Esophagus mucosa (tissue), 1 donor: ENCODE results near the gene BCR. TPM values are rescaled to one million over a fixed set of nuclear protein-coding genes. Genes with fewer than 3 reads are reported as not detected.

Experiments
- ATAC-seq: fragments of 200-7000 bp; cut with Tn5 transposase; one replicate; pipeline ENCODE4 v1.9.1; 2020
- total RNA-seq: library from RNA; stranded (reverse); gene quantifications from one replicate; pipeline ENCODE4 v1.2.4, GENCODE V29; 2023
- donor health status: DM: yes; HTN: yes; CAD: no.

BCR gene
- total RNA-seq, 1 donor from 2014 or later = 39.7 TPM

DNA sequence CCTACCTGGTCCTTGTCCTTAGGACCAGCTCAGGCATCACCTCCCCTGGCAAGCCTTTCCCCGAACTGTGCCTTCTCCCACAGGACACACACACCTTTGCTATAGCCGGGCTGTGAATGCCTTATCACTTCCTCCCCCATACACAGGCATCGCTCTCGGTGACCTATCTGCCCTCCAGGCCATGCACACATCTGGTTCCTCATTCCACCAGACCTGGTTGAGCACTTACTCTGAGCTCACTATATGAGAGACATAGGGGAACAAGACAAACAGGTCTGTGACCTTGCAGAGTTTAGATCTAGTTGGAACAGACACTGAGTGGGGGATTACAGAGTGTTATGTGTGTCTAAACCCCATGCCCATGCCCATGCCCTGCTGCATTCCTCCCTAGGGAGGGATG lies 3.1 kb upstream of the BCR start:
- peak; percentile 68 for ATAC-seq

DNA sequence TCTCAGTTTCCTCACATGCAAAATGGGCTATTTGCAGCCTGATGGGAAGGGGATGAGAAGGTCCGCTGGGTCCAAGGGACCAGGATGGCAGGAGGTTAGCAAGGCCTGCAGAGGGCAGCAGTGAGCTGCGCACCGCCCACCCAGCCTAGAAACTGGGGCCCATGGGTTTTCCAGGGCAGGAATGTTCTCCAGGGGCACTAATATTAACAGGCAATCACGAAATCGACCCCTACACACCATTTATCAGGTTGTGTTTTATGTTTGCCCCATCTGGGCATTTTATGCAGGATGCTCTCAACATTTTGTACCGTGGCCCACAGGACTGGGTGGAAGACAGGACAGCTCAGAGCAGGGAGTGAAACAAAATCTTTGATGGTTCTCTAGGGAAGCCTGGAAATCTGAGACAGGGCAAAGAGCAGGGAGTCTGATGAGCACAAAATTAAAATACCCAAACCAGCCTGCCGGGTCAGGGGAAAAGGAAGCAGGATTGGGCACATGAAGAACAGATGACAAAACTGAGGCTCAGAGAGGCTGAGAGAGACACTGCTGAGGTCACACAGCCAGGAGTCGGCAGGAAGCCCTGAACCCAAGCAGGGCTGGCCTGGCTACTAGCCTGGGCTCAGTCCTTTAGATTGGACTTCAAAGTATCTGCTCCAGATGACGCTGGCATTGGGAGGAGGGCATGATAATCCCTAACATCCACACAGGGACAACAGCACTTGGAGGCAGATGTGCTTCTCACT lies 1.6 kb upstream of the BCR start:
- peak; percentile 26 for ATAC-seq

DNA sequence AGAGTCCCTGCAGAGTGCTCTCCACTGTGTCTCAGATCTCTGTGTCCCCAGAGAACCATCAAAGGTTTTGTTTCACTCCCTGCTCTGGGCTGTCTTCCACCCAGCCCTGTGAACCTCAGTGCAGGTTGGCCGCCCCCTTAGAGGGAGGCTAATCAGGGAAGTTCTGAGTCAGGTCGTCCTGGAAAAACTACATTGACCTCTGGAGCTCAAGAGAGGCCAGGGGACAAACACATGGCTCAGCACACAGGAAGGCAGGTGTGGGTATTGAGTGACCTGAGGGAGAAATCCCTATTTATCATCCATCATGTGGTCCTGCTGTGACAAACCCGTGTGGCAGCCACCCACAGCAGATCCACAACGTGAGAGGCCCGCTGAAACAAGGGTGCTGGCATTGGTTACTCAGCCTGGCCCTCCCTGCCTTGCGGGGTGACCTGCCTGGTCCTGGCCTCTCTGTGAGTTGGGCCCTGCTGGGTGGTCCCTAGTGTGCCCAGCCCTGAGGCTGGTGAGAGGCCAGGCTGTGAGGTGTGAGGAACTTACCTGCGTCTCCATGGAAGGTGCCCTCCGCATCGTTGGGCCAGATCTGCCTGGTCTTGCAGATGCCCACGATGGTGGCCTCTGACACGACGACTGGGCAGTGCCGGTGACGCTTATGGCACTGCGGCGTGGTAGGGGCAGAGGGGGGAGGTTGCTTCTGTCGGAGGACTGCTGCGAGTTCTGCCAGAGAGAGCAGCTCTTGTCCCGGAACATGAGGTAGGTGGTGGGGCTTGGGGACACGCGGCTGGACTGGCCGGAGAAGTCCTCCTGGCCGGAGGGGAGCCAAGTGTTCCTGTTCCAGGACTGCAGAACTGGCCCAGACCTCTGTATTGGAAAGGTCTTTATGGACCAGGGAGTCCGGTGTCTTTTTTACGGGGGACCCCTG lies 669 bp upstream of the BCR start:
- peak; percentile 37 for ATAC-seq

DNA sequence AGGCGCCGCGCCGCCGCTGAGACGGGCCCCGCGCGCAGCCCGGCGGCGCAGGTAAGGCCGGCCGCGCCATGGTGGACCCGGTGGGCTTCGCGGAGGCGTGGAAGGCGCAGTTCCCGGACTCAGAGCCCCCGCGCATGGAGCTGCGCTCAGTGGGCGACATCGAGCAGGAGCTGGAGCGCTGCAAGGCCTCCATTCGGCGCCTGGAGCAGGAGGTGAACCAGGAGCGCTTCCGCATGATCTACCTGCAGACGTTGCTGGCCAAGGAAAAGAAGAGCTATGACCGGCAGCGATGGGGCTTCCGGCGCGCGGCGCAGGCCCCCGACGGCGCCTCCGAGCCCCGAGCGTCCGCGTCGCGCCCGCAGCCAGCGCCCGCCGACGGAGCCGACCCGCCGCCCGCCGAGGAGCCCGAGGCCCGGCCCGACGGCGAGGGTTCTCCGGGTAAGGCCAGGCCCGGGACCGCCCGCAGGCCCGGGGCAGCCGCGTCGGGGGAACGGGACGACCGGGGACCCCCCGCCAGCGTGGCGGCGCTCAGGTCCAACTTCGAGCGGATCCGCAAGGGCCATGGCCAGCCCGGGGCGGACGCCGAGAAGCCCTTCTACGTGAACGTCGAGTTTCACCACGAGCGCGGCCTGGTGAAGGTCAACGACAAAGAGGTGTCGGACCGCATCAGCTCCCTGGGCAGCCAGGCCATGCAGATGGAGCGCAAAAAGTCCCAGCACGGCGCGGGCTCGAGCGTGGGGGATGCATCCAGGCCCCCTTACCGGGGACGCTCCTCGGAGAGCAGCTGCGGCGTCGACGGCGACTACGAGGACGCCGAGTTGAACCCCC lies 798 bp downstream of the BCR start:
- no peak for ATAC-seq

DNA sequence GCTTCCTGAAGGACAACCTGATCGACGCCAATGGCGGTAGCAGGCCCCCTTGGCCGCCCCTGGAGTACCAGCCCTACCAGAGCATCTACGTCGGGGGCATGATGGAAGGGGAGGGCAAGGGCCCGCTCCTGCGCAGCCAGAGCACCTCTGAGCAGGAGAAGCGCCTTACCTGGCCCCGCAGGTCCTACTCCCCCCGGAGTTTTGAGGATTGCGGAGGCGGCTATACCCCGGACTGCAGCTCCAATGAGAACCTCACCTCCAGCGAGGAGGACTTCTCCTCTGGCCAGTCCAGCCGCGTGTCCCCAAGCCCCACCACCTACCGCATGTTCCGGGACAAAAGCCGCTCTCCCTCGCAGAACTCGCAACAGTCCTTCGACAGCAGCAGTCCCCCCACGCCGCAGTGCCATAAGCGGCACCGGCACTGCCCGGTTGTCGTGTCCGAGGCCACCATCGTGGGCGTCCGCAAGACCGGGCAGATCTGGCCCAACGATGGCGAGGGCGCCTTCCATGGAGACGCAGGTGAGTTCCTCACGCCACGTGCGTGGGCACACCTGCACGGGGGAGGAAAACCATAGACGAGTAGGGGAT lies 1.5 kb downstream of the BCR start:
- no peak for ATAC-seq

DNA sequence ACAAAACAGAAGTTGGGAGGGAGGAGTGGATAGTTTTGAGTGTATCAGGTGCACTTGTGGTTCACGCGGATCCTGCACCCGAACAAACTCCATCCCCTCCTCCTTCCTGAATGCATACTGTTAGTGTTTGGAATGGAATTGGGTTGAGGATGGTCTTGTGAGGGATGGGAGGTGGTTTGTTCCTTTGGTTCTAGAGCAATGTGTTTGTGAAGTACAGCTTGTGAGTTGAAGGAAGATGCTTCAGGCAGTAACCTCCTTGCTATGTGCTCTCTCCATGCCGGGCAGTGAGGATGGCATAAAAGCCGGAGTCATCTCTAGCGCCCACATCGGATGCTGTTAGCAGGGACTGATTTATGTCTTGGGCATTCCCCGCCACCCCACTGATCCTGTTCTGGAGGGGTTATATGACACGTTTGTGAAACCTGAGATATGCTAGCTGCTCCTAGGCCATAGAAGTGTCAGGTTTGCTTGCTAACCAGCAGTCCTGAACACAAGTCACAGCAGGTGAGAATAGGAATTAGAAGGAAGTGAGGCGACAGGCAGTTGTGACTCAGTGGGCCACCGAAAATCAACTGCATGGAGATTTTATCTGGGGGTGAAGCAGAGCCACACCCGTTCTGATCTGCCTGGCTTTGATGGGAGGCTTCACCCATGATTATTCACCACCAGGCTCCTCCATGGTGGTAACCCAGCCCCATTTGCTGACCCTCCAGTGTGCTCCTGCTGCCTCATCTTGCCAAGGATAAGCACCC lies 2.2 kb downstream of the BCR start:
- ATAC-seq = peak; percentile 49

DNA sequence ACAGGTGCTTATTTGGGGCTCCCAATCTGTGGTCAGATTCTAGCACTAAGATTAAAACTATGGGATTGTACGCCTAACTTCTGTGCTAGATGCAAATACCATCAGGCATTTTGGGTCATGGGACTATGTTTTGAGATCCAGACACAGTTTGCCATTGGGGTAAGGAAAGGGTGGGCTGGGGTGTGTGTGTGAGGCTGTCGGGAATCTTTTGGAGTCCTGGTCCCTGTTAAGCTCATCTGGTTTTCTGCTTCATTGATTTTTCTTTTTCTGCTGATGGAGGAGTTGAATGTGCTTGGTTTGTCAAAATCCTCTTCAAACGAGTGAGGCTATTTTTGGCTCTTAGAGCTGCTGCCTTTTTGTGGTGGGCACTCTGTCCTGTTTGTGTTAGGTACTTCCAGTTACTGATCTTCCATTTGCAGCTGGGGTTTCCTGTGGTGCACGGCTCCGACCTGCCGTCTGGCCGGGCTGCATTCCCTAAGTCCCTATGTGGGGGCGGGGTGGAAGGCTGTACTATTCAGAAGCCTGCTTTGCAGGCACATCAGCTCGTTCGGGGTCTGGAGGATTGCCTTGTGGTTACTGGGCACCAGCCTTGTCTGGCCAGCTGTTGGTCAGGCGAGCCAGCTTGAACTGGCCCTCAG lies 2.9 kb downstream of the BCR start:
- peak; percentile 7 for ATAC-seq

DNA sequence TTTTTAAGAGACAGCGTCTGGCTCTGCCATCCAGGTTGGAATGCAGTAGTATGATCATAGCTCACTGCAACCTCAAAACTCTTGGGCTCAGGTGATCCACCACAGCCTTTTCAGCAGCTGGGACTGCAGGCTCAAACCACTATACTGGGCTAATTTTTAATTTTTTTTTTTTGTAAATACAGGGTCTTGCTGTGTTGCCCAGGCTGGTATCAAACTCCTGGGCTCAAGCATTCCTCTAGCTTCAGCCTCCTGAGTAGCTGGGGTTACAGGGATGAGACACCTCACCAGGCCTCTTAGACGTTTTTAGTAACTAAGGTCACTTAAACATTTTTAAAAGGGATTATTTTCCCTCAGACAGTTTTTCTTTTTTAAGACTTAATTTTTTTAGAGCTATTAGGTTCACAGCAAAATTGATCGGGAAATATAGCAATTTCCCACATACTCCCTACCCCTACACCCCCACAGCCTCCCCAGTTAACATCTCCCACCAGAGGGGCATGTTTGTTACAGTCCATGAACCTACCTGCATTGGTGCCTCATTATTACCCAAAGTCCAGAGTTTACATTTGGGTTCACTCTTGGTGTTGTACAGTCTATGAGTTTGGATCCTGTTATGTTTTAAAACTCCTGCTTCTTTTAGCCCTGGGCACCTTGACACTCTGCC lies 3.9 kb downstream of the BCR start:
- no peak for ATAC-seq

DNA sequence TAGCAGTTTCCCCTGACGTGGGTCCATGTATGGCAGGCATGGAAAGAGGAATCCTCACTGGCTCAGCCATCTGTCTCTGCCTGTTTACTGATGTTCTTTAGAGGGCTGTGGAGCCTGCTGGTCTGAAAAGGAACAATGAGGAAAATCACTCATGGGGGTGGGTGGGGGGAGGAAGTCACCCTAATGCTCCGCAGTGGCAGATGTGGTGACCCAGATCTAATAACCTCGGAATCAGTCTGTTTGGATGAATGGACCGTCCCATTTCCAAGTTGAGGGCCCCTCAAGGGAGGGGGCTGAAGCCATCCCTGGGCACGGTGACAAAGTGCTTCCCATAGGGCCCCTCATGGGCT lies 4.4 kb downstream of the BCR start:
- no peak for ATAC-seq

DNA sequence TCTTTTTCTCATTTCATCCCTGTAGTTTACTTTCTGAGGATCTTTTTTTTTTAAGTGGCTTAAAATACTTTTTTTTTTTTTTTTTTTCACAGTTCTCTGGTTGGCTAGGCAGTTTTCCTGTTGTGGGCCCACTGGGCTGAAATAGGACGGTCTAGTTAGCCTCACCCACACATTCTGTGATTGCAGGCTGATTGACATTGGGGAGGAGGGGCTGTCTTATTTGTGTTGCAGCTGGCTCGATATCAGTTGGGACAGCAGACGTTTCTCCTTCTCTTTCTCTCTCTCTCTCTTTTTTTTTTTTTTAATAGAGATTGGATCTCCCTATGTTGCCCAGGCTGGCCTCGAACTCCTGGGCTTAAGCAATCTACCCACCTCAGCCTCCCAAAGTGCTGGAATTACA lies 6.9 kb downstream of the BCR start:
- ATAC-seq = no peak

DNA sequence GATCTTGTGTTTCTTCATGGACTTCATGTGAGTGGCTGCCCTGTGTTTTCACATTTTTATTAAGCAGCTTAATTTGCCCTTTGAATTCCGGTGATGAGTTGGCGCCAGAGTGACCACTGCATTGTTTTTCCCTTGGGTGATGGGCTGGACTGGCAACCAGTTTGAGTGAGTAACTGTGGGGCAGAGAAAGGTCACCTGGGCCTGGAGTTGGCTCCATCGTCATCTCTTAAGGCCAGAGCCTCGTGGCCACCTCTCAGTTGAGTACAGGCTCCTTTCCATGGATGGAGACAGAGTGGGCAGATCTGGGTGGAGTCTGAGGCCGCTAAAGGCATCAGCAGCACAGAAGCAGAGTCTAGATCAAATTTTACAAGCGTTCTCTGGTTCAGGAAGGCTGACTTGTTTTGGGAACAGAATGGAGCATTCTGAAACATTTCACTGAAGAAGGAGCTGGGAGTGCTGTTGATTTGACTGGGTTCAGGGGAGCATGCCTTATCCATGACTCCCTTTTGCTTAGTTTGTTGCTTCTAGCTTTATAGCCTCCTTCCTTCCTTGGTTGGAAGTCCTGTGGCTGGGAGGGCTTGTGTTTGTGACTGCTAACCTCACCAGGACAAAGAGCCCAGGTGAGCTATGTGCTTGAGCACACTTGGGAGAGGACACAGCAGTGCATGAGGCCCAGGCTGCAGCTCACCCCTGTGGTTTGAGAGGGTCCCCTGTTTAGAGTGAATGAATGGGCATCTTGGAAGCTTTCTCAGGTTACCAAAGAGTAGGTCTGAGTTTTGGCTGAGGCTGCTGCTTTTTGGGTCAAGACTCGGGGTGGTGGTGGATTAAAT lies 7.8 kb downstream of the BCR start:
- ATAC-seq = no peak

DNA sequence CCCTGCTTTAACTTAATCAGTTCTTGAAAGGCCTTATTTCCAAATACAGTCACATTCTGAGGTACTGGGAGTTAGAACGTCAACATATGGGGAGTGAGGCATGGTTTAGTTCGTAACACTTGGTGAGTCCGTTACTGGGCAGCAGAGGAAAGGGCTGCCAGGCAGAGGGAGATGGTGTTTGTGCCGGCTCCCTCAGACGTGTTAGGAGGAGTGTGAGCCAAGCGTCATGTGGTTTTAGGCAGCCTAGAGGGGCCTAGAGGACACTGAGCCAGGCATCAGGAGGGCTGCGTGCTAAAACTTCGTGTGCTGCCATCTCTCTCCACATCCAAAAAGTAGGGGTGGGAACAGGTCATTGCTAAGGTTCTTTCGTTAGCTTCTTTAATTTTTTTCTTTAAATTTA lies 10.2 kb downstream of the BCR start:
- no peak for ATAC-seq

DNA sequence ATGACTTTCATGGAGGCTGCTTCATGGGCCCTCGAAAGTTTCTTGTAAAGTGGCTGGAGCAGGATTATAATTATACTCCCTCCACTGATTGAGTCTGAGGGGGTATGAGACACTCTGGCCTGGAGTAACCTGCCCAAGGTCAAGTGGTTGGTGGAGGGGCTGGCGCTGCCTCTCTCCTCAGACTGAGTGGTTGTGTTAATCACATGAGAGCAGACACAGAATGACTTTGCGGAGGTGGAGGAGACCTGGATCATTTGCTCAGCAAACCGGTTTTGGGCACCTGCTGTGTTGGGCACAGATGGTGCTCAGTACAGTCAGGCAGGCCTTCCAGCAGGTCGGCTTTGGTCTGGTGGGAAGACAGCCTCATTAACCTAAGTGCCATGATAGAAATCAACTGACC lies 11.8 kb downstream of the BCR start:
- ATAC-seq = peak; percentile 83

DNA sequence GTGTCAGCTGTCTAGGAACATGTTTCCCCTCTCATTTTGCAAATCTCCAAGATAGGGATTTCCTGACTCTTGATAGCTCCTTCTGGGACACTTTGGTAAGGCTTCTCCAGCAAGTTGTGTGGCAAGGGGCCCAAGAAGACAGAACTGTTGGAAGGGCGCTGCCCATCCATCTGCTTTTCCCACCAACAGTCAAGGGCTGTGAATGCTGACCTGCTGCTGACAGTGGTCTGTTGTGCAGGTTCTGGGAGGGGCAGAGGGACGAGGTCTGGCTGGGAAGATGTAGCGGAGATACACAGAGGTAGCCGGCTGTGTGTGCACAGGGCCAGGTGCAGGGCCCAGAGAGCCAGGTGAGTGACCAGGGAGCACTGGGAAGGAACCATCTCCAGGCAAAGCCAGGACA lies 12.2 kb downstream of the BCR start:
- ATAC-seq = peak; percentile 12

DNA sequence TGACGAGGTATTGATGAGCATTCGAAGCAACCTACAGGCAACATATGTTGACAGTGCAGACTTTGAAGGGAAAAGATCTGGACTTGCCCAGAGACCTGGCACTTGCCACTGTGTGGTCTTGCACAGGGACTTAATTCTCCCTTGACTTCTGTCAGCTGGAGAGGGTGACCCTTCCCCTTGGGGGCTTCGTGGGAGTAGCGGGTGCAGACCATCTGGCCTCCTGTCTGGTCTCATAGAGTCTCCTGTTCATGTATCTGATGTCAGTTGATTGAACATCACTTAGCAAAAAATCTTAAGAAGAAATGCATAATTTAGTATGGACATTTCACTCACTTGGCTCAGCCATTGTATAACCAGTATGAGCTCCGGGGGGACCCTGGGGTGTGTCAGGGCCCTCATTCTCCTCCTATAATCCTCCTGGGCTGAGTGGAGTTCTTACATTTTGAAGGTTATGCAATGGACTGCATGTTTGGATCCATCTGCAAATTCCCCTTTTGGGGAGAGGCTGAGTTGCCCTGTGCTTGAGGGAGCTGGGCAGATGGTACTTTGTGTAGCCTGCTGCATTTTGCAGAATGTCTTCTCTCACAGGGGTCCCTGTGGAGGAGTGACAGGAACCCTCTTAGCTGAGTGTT lies 13.0 kb downstream of the BCR start:
- ATAC-seq = peak; percentile 36

DNA sequence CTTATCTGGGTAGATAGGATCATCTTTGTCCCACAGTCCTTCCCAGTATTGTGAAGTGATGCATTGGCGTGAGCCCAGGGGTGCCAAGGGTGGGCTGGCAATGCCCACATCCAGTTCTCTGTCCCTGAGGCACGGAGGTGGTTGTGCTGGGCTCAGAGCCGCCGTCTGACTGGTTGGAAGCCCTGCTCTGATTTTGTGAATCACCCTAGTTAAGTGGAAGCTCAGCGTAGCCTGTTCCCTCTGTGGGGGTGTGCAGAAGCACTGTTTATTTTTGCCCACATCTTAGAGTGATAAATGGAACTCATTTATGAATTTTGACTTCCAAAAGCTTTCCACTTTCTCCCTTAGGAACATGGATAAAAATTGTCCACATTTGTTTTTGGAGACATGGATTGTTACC lies 13.6 kb downstream of the BCR start:
- peak; percentile 57 for ATAC-seq

DNA sequence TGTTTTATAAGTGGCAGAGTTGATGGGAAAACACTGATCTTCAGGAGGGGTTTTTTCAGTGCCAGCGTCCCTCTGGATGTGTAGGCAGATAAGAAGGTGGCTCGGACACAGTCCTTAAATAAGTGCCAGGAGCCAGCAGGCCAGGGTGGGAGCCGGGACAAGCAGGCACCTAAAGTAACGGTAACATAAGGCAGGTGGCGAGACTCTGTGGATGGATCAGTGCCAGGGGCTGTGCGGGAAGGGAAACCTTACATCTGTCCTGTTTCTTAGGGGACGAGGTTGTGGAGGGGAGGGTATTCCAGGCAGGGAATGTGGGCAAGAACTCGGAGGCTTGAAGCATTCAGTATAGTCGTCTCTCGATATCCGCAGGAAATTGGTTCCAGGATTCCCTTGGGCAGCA lies 15.9 kb downstream of the BCR start:
- ATAC-seq = no peak

DNA sequence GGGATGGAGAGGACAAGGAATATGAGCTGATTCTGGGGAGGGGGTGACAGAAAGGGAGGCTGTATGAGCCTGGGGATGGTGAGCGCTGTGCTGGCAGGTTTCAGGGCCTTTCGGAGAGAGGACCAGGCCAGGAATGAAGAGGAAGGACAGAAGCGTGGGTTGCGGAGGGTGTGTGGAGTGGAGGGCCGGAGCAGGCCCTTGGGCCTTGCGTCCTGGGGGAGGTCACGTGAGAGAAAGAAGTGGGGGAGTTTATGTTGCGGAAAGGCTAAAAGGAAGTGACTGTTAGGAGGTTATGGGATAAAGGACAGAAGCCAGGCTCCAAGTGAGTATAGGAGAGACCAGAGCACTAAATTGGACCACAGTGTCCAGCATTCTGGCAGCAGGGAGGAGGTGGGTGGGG lies 17.5 kb downstream of the BCR start:
- ATAC-seq = no peak

DNA sequence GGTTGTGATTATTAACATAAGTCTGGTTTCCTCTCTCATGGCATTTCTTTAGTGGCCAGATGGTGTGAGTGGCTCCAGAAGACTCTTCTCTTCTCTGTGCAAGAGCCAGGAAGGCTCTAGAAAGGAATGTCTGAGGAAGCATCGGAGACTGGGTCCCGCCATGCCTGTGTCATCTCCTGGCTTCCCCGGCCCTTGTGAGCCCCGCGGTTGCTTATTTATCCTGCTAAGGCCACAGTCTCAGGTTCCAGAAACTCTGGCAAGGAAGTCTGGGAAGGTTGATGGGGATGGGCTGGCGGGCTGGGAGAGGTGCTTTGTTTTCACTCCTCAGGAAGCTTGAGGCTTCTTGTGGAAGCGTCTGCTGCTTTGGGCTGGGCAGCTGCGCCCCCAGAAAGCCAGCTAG lies 18.9 kb downstream of the BCR start:
- no peak for ATAC-seq

DNA sequence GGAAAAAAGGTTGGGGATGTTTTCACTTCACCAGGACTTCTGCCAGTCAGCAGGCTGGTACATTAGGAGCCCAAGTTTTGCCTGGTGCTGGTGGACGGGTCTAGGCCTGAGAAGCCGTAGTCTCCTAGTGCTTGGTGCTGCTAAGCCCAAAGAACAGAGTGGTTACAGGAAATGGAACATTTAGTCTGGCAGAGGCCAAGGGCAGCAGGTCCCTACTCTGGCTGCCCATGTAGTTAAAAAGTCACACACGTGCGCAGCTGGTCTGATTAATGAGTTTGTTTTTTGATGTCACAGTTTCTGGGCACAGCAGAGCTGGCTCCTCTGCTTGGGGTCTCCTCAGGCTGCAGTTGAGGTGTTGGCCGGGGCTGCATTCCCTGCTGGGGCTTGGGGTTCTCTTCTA lies 20.6 kb downstream of the BCR start:
- no peak for ATAC-seq
